ENCODE measurements around the gene SCAMP1.

DNA sequence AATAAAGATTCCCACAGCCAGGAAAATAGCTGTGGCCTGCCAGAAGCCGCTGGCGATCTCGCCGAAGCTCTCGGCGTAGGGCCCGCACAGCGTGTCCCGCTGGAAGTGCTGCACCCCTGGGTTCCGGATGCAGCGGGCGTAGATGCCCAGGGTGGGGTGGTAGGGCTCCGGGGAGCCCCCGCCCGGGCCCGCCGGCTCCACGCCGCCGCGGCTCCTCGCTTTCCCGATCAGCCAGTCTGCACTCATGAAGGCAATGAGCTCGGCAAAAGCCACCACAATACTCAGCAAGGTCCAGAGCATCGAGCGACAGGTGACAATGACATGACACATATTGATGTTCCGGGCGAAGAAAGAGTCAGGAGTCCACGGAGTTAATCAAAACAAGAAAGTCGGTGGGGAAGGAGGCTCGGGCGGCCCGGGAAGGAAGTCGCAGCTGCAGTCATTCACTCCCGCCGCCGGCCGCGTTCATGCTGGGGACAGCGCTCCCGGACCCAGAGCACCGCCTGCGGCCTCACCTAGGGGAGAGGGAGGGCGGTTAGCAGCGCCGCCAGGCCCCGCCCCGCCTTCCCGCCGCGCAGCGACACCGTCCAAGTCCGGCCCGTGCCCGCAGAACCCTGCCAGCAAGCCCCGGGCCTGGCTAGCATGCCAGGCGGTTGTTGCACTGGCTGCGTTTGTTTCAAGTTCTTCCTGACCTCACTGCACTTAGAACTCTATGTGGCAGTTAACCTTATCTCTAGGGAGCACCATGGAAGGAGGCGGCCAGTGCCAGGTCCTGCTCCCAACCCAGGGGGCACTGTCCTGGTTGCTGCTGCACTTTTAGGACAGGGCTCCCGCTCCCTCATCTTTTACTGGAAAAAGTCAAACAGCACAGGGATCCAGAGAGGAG lies 149.7 kb downstream of the SCAMP1 start:
- TF ChIP-seq GATA2 (IDR thresholded peaks at IDR 0.05; ENCODE audit: low read depth, low read length) (no peak), GATA3 (IDR thresholded peaks at IDR 0.05; ENCODE audit: low read depth, low read length) (no peak)

All from SH-SY5Y (cell line).